Astrocyte (in vitro differentiated cells and primary cell): ENCODE results near the gene TEAD4.

Experiments
- CTCF ChIP-seq: IDR thresholded peaks from 2 replicates; pipeline ENCODE4 v1.5.1; 2011; ENCODE audit warnings: low read depth, mild to moderate bottlenecking, inconsistent platforms, low read length, moderate library complexity; ENCODE audit not compliant: insufficient read depth
- EZH2 ChIP-seq: IDR thresholded peaks from 2 replicates; pipeline ENCODE4 v1.6.1; 2012; ENCODE audit warnings: mild to moderate bottlenecking, low read length, inconsistent platforms; ENCODE audit not compliant: insufficient read depth

- TF ChIP-seq EZH2, result no peak
- TF ChIP-seq CTCF, result no peak
Measured at GRCh38 chr12:3049611-3050249, 90.5 kb downstream of the TEAD4 start.
